Measurements from ENCODE around the gene MYO1B. TPM values are rescaled to one million over a fixed set of nuclear protein-coding genes. Genes with fewer than 3 reads are reported as not detected.

The MYO1B gene
- total RNA-seq, 4 donors from 2014 or later, result 17.2 to 31.8 (median 28.8) TPM

- DNase-seq (ENCODE audit: low spot score in 2 of 2), result no peak
- no peak overlapping the region for H3K4me3 ChIP-seq
- no peaks in the 10 kb centered on the region for H3K27me3 ChIP-seq
- TF ChIP-seq POLR2AphosphoS5 (IDR thresholded peaks at IDR 0.05) (no peak), EP300 (IDR thresholded peaks at IDR 0.05) (no peak), POLR2A (IDR thresholded peaks at IDR 0.05) (no peak), CTCF (IDR thresholded peaks at IDR 0.05) (no peak)
- no peaks in the 10 kb centered on the region for H3K4me1 ChIP-seq
- H3K36me3 ChIP-seq, result peaks cover 20% of the 10 kb centered on the region
- no peak overlapping the region for H3K27ac ChIP-seq
- no peaks in the 10 kb centered on the region for H3K9me3 ChIP-seq
Observed at GRCh38 chr2:191415101-191415500, 169.9 kb downstream of the MYO1B start.

- Histone ChIP-seq H3K9me3 (no peaks in the 10 kb centered on the region), H3K27me3 (no peaks in the 10 kb centered on the region), H3K4me3 (no peak overlapping the region), H3K36me3 (peaks cover 15% of the 10 kb centered on the region), H3K4me1 (no peaks in the 10 kb centered on the region), H3K27ac (no peak overlapping the region)
- WGBS, result 93% methylated on average over 5 of the region's 5 CpGs
- no peak for DNase-seq (ENCODE audit: low spot score in 2 of 2)
- no peak for TF ChIP-seq POLR2AphosphoS5 (IDR thresholded peaks at IDR 0.05)
- TF ChIP-seq EP300 (IDR thresholded peaks at IDR 0.05), result no peak
- TF ChIP-seq POLR2A (IDR thresholded peaks at IDR 0.05), result no peak
- TF ChIP-seq CTCF (IDR thresholded peaks at IDR 0.05), result no peak
Observed at GRCh38 chr2:191415858-191416257, 170.7 kb downstream of the MYO1B start.

GRCh38 chr2:191417746-191418145, 172.5 kb downstream of the MYO1B start:
- Histone ChIP-seq H3K36me3 (peaks cover 15% of the 10 kb centered on the region), H3K4me1 (no peaks in the 10 kb centered on the region), H3K27me3 (no peaks in the 10 kb centered on the region), H3K4me3 (no peak overlapping the region), H3K27ac (no peak overlapping the region), H3K9me3 (no peaks in the 10 kb centered on the region)
- WGBS, result 96% methylated on average over 7 of the region's 7 CpGs
- DNase-seq (ENCODE audit: low spot score in 2 of 2), result no peak
- TF ChIP-seq CTCF (IDR thresholded peaks at IDR 0.05) (no peak), EP300 (IDR thresholded peaks at IDR 0.05) (no peak), POLR2AphosphoS5 (IDR thresholded peaks at IDR 0.05) (no peak), POLR2A (IDR thresholded peaks at IDR 0.05) (no peak)

- no peak overlapping the region for H3K4me3 ChIP-seq
- 93% methylated on average over 2 of the region's 2 CpGs for WGBS
- no peak for TF ChIP-seq CTCF (IDR thresholded peaks at IDR 0.05)
- no peak for TF ChIP-seq EP300 (IDR thresholded peaks at IDR 0.05)
- no peak for TF ChIP-seq POLR2AphosphoS5 (IDR thresholded peaks at IDR 0.05)
- TF ChIP-seq POLR2A (IDR thresholded peaks at IDR 0.05), result no peak
- no peaks in the 10 kb centered on the region for H3K36me3 ChIP-seq
- H3K9me3 ChIP-seq, result no peaks in the 10 kb centered on the region
- no peaks in the 10 kb centered on the region for H3K4me1 ChIP-seq
- no peaks in the 10 kb centered on the region for H3K27me3 ChIP-seq
- no peak for DNase-seq (ENCODE audit: low spot score in 2 of 2)
- H3K27ac ChIP-seq, result no peak overlapping the region
Observed at GRCh38 chr2:191421950-191422349, 176.7 kb downstream of the MYO1B start.

GRCh38 chr2:191427031-191427430, 181.8 kb downstream of the MYO1B start:
- no peaks in the 10 kb centered on the region for H3K4me1 ChIP-seq
- H3K36me3 ChIP-seq, result no peaks in the 10 kb centered on the region
- no peak overlapping the region for H3K27ac ChIP-seq
- TF ChIP-seq CTCF (IDR thresholded peaks at IDR 0.05), result no peak
- no peak for TF ChIP-seq POLR2AphosphoS5 (IDR thresholded peaks at IDR 0.05)
- no peak for TF ChIP-seq POLR2A (IDR thresholded peaks at IDR 0.05)
- no peak for TF ChIP-seq EP300 (IDR thresholded peaks at IDR 0.05)
- 93% methylated on average over 4 of the region's 4 CpGs for WGBS
- DNase-seq (ENCODE audit: low spot score in 2 of 2), result no peak
- H3K9me3 ChIP-seq, result no peaks in the 10 kb centered on the region
- no peaks in the 10 kb centered on the region for H3K27me3 ChIP-seq
- no peak overlapping the region for H3K4me3 ChIP-seq
